NCI-H1436 (cell line): ENCODE data around the gene PRELID3B.

ENCODE experiments used
- DNase-seq: peaks from one replicate; lab custom pipeline; 2025; lab: John Stamatoyannopoulos, UW

PRELID3B gene

GRCh38 chr20:59010321-59010994, 32.1 kb downstream of the PRELID3B start:
- DNase-seq: no peak

- no peak for DNase-seq
Observed at GRCh38 chr20:59008715-59009336, 33.8 kb downstream of the PRELID3B start.

GRCh38 chr20:59007665-59008511, 34.7 kb downstream of the PRELID3B start:
- no peak for DNase-seq

- no peak for DNase-seq
Observed at GRCh38 chr20:59006864-59007664, 35.5 kb downstream of the PRELID3B start, which contains the start of gene CTSZ. Gene CTSZ (minus strand): TSS chr20:59007254. CDS start chr20:59007128, 126 bp downstream.

- no peak for DNase-seq
Observed at GRCh38 chr20:59006167-59006863, 36.3 kb downstream of the PRELID3B start.

DNA sequence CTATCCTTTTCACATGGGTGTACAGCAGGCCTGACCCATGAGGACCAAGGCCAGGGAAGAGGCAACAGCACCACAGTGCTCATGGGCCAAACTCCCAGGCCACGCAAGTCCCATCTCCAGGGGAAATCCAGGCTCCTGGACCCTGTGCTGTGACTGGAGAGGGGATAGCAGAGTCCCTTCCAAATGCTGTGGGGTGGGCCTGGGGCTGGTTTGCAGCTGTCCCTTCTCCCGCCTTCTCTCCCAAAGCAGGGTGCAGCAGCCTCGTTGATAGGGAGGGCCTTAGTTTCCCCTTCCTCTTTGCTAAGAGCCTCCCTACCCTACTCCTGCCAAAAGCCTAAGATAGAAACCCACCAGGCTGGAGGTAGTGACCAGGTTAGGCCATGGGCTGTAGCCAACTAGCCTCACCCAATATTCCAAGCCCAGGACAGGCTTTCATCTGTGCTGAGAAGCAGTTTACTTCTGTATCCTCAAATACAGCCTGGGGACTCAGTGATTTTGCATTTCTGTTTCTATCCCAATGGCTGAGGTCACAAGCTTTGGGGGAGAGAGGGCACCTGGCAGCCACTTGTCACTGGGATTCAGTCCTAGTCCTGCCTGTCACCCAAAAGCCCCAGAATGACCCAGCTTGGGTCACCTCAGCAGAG, 36.9 kb downstream of the PRELID3B start:
- DNase-seq: no peak

GRCh38 chr20:59004763-59005522, 37.6 kb downstream of the PRELID3B start:
- no peak for DNase-seq

DNA sequence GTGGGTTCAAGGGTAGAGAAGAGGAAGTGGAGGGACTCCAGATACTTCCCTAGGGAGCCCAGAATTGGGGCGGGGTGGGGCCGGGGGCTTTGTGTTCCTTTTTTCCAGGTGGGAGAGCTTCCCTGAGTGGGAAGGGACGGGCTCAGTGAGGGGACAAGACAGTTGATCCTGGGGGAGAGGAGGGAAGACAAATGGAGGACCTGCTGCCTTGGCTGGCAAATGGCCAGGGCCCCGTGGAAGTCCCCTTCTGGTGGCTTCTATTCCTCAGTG, 38.2 kb downstream of the PRELID3B start:
- DNase-seq: no peak

- no peak for DNase-seq
Observed at GRCh38 chr20:59003836-59004492, 38.6 kb downstream of the PRELID3B start.

DNA sequence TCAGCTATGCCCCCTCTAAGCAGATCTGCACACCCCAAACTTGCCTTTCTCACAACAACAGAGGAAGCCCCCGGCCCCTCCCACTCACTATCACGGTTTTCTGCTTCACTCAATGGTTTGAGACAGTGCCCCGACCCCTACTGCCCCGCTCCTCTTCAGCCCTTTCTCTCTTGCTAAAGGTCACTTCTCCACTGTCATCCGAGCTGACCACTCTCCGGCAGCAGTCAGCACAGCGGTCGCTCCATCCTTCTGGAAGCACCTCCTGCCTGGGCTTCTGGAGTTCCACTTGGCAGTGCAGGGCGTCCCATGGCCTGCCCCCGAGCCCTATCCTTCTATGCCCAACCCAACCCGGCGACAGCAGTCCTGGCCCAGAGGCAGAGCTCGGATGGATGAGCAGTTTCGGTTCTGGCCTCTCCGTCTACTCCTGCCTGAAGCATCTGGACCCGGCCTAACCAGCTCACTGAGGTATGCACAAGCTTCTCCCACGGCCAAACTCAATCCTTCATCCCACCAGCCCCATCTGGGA, 39.6 kb downstream of the PRELID3B start:
- DNase-seq: no peak

DNA sequence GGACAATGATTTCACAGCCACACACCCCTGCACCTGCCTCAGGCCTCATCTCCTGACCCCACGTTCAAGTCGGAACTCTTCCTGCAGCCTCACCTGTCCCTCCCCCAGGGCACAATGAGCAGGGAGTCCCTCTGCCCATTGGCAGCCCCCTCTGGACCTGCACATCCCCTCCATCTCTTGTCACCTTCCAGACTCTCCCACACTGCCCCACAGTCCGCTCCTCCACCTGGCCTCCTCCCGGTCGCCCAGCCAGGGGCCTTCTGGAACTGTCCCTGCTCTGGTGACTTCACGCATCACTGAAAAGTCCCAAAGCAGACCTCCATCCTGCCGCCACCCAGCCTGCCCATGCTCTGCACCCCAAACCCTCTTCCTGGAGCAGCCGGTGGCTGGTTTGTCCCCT, 40.2 kb downstream of the PRELID3B start:
- no peak for DNase-seq

GRCh38 chr20:59001449-59002171, 41.0 kb downstream of the PRELID3B start:
- no peak for DNase-seq

DNA sequence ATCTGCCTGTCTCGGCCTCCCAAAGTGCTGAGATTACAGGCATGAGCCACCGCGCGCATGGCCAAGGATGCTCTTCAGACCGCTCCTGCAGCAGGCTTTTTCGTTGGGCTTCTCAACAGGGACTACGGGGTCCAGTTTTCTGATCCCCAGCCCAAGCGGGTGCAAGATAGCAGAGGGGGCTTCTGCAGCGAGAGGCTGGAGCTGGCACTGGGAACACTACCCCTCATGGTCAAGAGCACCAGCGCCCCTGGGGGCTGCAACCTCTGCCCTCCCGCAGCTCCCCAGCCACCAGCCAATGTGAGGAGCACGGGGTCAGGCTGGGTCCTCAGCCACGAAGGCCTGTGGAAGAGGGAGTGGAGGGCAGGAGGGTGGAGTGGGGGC, 41.5 kb downstream of the PRELID3B start:
- DNase-seq: no peak

DNA sequence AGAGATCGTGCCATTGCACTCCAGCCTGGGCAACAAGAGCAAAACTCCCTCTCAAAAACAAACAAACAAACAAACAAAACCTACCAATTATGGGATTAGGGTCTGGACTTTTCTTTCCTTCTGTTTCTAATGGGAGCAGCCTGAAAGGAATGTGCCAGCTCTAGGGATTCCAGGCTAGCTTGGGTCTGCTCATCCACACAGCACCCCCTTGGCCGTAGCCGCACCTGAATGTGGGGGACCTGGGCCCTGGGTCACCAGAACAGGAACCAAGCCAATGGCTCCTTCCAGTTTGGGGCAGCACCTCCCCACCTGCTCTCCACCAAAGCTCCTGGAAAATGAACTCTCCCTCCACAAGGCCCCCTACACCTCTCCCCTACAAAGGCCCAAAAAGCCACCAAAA, 42.3 kb downstream of the PRELID3B start:
- DNase-seq: no peak

- no peak for DNase-seq
Observed at GRCh38 chr20:58998656-58999055, 43.9 kb downstream of the PRELID3B start.

DNA sequence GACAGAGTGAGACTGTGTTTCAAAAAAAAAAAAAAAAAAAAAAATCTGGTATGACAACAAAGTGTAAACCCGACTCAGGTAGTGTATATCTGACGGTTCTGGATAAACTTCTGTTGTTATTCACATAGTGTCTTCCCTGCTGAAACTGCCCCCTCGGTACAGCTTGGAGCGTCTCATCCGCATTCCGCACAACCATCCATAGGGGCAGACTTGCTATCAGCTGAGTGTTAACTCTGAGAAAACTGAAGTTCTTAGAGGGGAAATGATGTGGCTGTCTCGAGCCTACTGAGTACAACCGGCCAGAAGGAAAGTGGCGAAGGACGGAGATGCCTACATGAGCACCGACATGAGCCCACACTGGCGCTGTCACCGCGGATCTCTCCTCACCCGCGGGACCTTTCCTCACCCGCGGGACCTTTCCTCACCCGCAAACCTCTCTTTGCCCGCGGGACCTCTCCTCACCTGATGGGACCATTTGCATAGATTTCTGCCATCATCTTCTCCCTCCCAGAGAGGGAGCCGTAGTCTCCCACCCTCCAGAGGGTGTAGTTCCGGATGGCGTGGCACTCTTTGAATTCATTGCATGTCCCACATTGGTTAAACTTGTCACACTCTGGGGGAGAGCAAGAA, 45.3 kb downstream of the PRELID3B start:
- DNase-seq: no peak

DNA sequence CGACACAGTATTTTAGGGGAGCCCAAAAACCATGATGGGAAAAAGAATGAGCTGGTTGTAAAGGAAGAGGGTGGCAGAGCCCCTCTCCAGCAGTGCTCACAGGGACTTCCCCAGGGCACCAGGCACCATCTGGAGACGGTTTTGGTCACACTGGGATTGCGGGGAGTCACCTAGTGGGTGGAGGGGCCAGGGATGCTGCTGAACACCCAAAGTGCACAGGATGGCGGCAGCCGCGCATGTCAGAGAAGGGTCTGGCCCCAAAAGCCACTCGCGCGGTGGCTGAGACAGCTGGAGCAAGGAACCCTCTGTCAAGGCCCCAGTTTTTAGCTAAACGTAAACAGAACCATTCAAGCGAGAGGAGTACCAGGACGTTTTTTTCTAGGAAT, 46.4 kb downstream of the PRELID3B start:
- DNase-seq: no peak

DNA sequence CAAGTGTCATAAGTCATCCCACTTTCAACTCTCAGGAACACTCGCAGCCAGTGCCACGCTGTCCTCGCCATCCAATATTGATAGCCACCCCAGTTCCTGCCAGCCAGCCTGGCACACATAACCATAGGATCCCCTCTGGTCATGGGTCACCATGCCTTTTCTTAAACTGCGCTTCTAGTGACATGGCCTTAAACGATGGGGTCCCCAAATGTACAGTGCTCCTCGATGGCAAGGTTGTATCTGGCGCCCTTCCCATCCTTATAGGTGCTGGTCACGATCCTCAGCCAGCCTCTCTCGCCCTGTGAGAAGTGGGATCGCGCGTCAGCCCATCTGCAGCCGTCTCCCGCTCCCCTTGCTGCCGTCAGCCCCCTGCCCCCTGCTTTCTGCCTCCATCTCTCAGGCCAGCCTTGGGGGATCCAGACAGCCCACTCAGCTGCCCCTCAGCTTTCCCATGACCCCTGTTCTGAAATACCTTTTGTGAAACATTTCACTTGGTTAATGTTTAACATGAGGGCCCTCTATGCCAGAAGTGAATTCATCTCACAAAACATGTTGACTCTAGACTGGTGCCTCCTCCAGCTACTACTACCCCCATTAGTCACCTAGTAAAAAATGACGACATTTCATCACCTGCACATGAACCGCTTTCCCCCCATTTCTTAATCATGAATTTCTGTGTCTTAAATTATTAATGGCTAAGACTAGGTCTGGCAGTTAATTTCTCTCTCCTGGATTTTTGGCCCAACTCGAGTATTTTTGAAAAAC, 46.9 kb downstream of the PRELID3B start:
- DNase-seq: no peak
